Measurements from ENCODE around the gene NR3C1.

GRCh38 chr5:143398053-143398355 is 5.5 kb downstream of the NR3C1 start:
- TF ChIP-seq CTCF (optimal IDR thresholded peaks at IDR 0.05 in 1 of 3, IDR thresholded peaks at IDR 0.05 in 1 of 3, conservative IDR thresholded peaks at IDR 0.05 in 1 of 3; ENCODE audit: extremely low read depth in 1 of 3, insufficient read depth in 2 of 3, low read length in 3 of 3), result no peak
- no peak for TF ChIP-seq EZH2 (IDR thresholded peaks at IDR 0.05; ENCODE audit: low read length)

Data from keratinocyte (primary cell).